Breast epithelium (tissue), 4 donors: ENCODE measurements around the gene FICD. TPM values are rescaled to one million over a fixed set of nuclear protein-coding genes. Genes with fewer than 3 reads are reported as not detected.

Source experiments
- DNase-seq, 2 donors: peaks; one replicate each; pipeline ENCODE4 v3.0.0-alpha.2; 2019; ENCODE audit warnings: low spot score in 2 of 2
- H3K27ac ChIP-seq, 2 donors: fragments of 200-600 bp; sonication (generic) in 1 of 2; one replicate each; pipeline ENCODE4 v1.5.1; 2016 to 2019; ENCODE audit warnings: mild to moderate bottlenecking in 1 of 2
- H3K27me3 ChIP-seq, 2 donors: fragments of 200-600 bp; sonication (generic) in 1 of 2; one replicate each; pipeline versions ENCODE4 v1.5.1 to v1.6.0; 2017 to 2019; ENCODE audit warnings: control low read depth in 1 of 2, mild to moderate bottlenecking in 1 of 2
- H3K36me3 ChIP-seq: fragments of 200-600 bp; one replicate; pipeline ENCODE4 v1.5.1; 2019
- H3K4me1 ChIP-seq, 2 donors: fragments of 200-600 bp; sonication (generic); one replicate each; pipeline ENCODE4 v1.5.1; 2016 to 2019; ENCODE audit warnings: control low read depth in 1 of 2
- H3K4me3 ChIP-seq, 3 donors: fragments of 200-600 bp; sonication (generic); 1 replicate in 2 of 3; 2 replicates in 1 of 3; pipeline ENCODE4 v1.5.1; 2016 to 2019; ENCODE audit warnings: mild to moderate bottlenecking in 3 of 3, moderate library complexity in 2 of 3
- H3K9me3 ChIP-seq, 2 donors: fragments of 200-600 bp; sonication (generic) in 1 of 2; one replicate each; pipeline ENCODE4 v1.5.1; 2016 to 2019; ENCODE audit warnings: control low read depth in 1 of 2
- POLR2A ChIP-seq: fragments of 450-650 bp; IDR thresholded peaks from one replicate; pipeline ENCODE4 v1.6.1; 2016; ENCODE audit warnings: antibody characterized with exemption, mild to moderate bottlenecking, moderate library complexity
- POLR2AphosphoS5 ChIP-seq, 3 donors: sonication (generic); formaldehyde crosslinking; IDR thresholded peaks; one replicate each; pipeline ENCODE4 v1.6.1; 2017; ENCODE audit warnings: antibody characterized with exemption in 3 of 3
- intact Hi-C: fragments of 100-400 bp; cut with DNase I; formaldehyde crosslinking; loops from one replicate; pipeline ENCODE4 v1.15.1; 2023; ENCODE audit warnings: low total_unique reads
- total RNA-seq, 3 donors: library from RNA; depleted of rRNA; stranded (reverse); fragments of >200 nt; gene quantifications; one replicate each; pipeline ENCODE4 v1.1.0, GENCODE V29; 2016
- TF ChIP-seq, protein P1 (sequence below), 3 donors: fragments of 450-650 bp; IDR thresholded peaks; one replicate each; pipeline ENCODE4 v1.5.1; 2016 to 2017; ENCODE audit warnings: antibody characterized with exemption in 3 of 3, mild to moderate bottlenecking in 3 of 3, moderate library complexity in 3 of 3

FICD gene
- total RNA-seq, 3 donors from 2014 or later = 7.0 to 8.5 (median 8.0) TPM

- intact Hi-C loops = loop anchor here (5.0 to 10.0 kb wide), 2 partner anchors 49 to 236 kb away; no protein-coding TSS in a partner anchor
- H3K27ac ChIP-seq = peak overlapping the region in 1 of 2 donors; percentile 11
- H3K36me3 ChIP-seq = no peaks in the 10 kb centered on the region
- H3K4me1 ChIP-seq = no peaks in the 10 kb centered on the region
- H3K4me3 ChIP-seq = no peak overlapping the region
- DNase-seq = no peak
- no peak for TF ChIP-seq POLR2AphosphoS5 (IDR thresholded peaks at IDR 0.05)
- no peak for TF ChIP-seq POLR2A
- TF ChIP-seq, protein P1, sequence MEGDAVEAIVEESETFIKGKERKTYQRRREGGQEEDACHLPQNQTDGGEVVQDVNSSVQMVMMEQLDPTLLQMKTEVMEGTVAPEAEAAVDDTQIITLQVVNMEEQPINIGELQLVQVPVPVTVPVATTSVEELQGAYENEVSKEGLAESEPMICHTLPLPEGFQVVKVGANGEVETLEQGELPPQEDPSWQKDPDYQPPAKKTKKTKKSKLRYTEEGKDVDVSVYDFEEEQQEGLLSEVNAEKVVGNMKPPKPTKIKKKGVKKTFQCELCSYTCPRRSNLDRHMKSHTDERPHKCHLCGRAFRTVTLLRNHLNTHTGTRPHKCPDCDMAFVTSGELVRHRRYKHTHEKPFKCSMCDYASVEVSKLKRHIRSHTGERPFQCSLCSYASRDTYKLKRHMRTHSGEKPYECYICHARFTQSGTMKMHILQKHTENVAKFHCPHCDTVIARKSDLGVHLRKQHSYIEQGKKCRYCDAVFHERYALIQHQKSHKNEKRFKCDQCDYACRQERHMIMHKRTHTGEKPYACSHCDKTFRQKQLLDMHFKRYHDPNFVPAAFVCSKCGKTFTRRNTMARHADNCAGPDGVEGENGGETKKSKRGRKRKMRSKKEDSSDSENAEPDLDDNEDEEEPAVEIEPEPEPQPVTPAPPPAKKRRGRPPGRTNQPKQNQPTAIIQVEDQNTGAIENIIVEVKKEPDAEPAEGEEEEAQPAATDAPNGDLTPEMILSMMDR (IDR thresholded peaks at IDR 0.05) = no peak
- H3K9me3 ChIP-seq = no peaks in the 10 kb centered on the region
- no peaks in the 10 kb centered on the region for H3K27me3 ChIP-seq
Observed at GRCh38 chr12:108568338-108569154, 53.5 kb downstream of the FICD start.

Other genes with a start within 250 kb of the FICD start
- 10 to 100 TPM in 1 of 3 donors, 1 to 10 TPM in 2; 4.9 to 30.2 (median 9.1) TPM for gene CMKLR1, start 176.0 kb upstream of the FICD start, total RNA-seq
- 10 to 100 TPM; 49.8 to 62.9 (median 60.2) TPM for gene SART3, start 45.9 kb downstream of the FICD start, total RNA-seq
- 100 to 1,000 TPM; 220 to 328 (median 227) TPM for gene ISCU, start 47.3 kb downstream of the FICD start, total RNA-seq
- gene TMEM119, start 82.8 kb downstream of the FICD start, total RNA-seq = 10 to 100 TPM; 12.1 to 21.0 (median 12.5) TPM
- 10 to 100 TPM in 1 of 3 donors, 1 to 10 TPM in 2; 5.2 to 16.6 (median 6.7) TPM for gene SELPLG, start 118.6 kb downstream of the FICD start, total RNA-seq
- 100 to 1,000 TPM; 121 to 155 (median 149) TPM for gene CORO1C, start 216.2 kb downstream of the FICD start, total RNA-seq